ENCODE data around the gene CDH4.

- TF ChIP-seq SIN3A (IDR thresholded peaks at IDR 0.05; ENCODE audit: borderline replicate concordance, insufficient read depth, low read length) (no peak), POLR2AphosphoS5 (IDR thresholded peaks at IDR 0.05; ENCODE audit: low read depth, low read length) (no peak), FOXP2 (optimal IDR thresholded peaks at IDR 0.05; ENCODE audit: borderline replicate concordance, extremely low read depth, extremely low read length, insufficient read depth) (no peak)
Measured at GRCh38 chr20:61828891-61829290, 576.8 kb downstream of the CDH4 start.

All from PFSK-1 (cell line).